Fibroblast of mammary gland (primary cell): Measurements from ENCODE around the gene DHX34.
"Not testable (repeated sequence)": the region's sequence is repeated elsewhere in the genome, so short reads cannot be mapped to it uniquely, and the experiment has no call there.

ENCODE experiments used
- DNase-seq: peaks from one replicate; pipeline ENCODE4 v3.0.0-alpha.2; 2010; ENCODE audit warnings: low read depth
- H3K4me3 ChIP-seq: 2 replicates; pipeline ENCODE4 v1.5.1; 2011; ENCODE audit warnings: low read depth, mild to moderate bottlenecking, low read length, moderate library complexity; ENCODE audit not compliant: control insufficient read depth
- CTCF ChIP-seq: conservative IDR thresholded peaks from 2 replicates; pipeline ENCODE4 v1.5.1; 2011; ENCODE audit warnings: low read depth, low read length, inconsistent platforms; ENCODE audit not compliant: control insufficient read depth, insufficient read depth

DHX34 gene

GRCh38 chr19:47330466-47330869, 18.6 kb upstream of the DHX34 start:
- TF ChIP-seq CTCF, result no peak
- no peak for DNase-seq

GRCh38 chr19:47331490-47331889, 17.6 kb upstream of the DHX34 start:
- TF ChIP-seq CTCF, result no peak
- no peak overlapping the region for H3K4me3 ChIP-seq
- DNase-seq, result no peak

More at GRCh38 chr19:47330466-47330869, 18.6 kb upstream of the DHX34 start:
- no peak overlapping the region for H3K4me3 ChIP-seq

GRCh38 chr19:47331931-47332547, 17.1 kb upstream of the DHX34 start, which contains the start of gene C5AR2:
Gene C5AR2 (plus strand): TSS chr19:47332175. CDS start chr19:47340800, 8,625 bp downstream.
- peak; percentile 46 for DNase-seq
- TF ChIP-seq CTCF, result no peak
- H3K4me3 ChIP-seq, result no peak within 1 kb of the TSS

GRCh38 chr19:47336765-47337718, 12.1 kb upstream of the DHX34 start:
- DNase-seq, H3K4me3 ChIP-seq: not testable (repeated sequence)

- DNase-seq, result no peak
- no peak for TF ChIP-seq CTCF
- no peak overlapping the region for H3K4me3 ChIP-seq
Measured at GRCh38 chr19:47339196-47339880, 9.8 kb upstream of the DHX34 start.

- no peak overlapping the region for H3K4me3 ChIP-seq
- TF ChIP-seq CTCF, result no peak
- DNase-seq, result no peak
Measured at GRCh38 chr19:47340477-47341208, 8.5 kb upstream of the DHX34 start.
